Gastroesophageal sphincter (tissue), 4 donors: Measurements from ENCODE around the gene BBS1. TPM values are rescaled to one million over a fixed set of nuclear protein-coding genes. Genes with fewer than 3 reads are reported as not detected.

Source experiments
- ATAC-seq: fragments of 150-250 bp; one replicate; pipeline ENCODE4 v1.9.1; 2016; ENCODE audit warnings: mild to moderate bottlenecking, moderate library complexity
- H3K27ac ChIP-seq, 4 donors: fragments of 200-600 bp; sonication (generic) in 3 of 4; 1 replicate in 3 of 4; 2 replicates in 1 of 4; pipeline ENCODE4 v1.5.1; 2016 to 2019
- H3K27me3 ChIP-seq: fragments of 200-600 bp; sonication (generic); one replicate; pipeline ENCODE4 v1.5.1; 2019
- H3K36me3 ChIP-seq, 2 donors: fragments of 200-600 bp; sonication (generic); one replicate each; pipeline ENCODE4 v1.5.1; 2019; ENCODE audit warnings: control low read depth in 1 of 2
- H3K4me1 ChIP-seq, 3 donors: fragments of 200-600 bp; sonication (generic); 1 replicate in 2 of 3; 2 replicates in 1 of 3; pipeline ENCODE4 v1.5.1; 2016 to 2019; ENCODE audit warnings: control low read depth in 2 of 3
- H3K4me3 ChIP-seq, 2 donors: fragments of 200-600 bp; sonication (generic); one replicate each; pipeline ENCODE4 v1.5.1; 2019; ENCODE audit warnings: mild to moderate bottlenecking in 1 of 2, moderate library complexity in 1 of 2
- H3K9me3 ChIP-seq, 3 donors: fragments of 200-600 bp; sonication (generic); one replicate each; pipeline ENCODE4 v1.5.1; 2017 to 2019; ENCODE audit warnings: control low read depth in 2 of 3
- CTCF ChIP-seq, 4 experiments: fragments of 200-600 bp in 2 of 4; fragments of 450-650 bp in 2 of 4; sonication (generic) in 1 of 4; IDR thresholded peaks; one replicate each; pipeline ENCODE4 v1.5.1; 2017 to 2019; ENCODE audit warnings: antibody characterized with exemption in 4 of 4, mild to moderate bottlenecking in 2 of 4, moderate library complexity in 2 of 4
- EP300 ChIP-seq: sonication (generic); formaldehyde crosslinking; IDR thresholded peaks from one replicate; pipeline ENCODE4 v1.6.1; 2017; ENCODE audit warnings: antibody characterized with exemption, mild to moderate bottlenecking
- POLR2A ChIP-seq, 2 donors: fragments of 450-650 bp; IDR thresholded peaks; one replicate each; pipeline ENCODE4 v1.6.1; 2017; ENCODE audit warnings: antibody characterized with exemption in 2 of 2, mild to moderate bottlenecking in 2 of 2, moderate library complexity in 1 of 2
- POLR2AphosphoS5 ChIP-seq: sonication (generic); formaldehyde crosslinking; IDR thresholded peaks from one replicate; pipeline ENCODE4 v1.6.1; 2017; ENCODE audit warnings: antibody characterized with exemption
- WGBS, 2 donors: methylation state at CpG; one replicate each; pipeline ENCODE4 v1.1.5; 2018; ENCODE audit warnings: low coverage in 1 of 2; 5-methylcytosine and 5-hydroxymethylcytosine counted together
- total RNA-seq, 4 donors: library from RNA; depleted of rRNA; stranded (reverse); fragments of >200 nt; gene quantifications; one replicate each; pipeline ENCODE4 v1.1.0, GENCODE V29; 2016

The BBS1 gene
- total RNA-seq, 4 donors from 2014 or later, result 49.2 to 95.1 (median 82.9) TPM

GRCh38 chr11:66484806-66485380, 25.5 kb upstream of the BBS1 start:
- Histone ChIP-seq H3K27ac (no peak overlapping the region), H3K36me3 (peaks cover 0 to 74% of the 10 kb centered on the region in 2 donors), H3K9me3 (no peaks in the 10 kb centered on the region), H3K4me1 (peaks cover 0 to 10% (median 3%) of the 10 kb centered on the region in 3 donors), H3K4me3 (no peak overlapping the region), H3K27me3 (no peaks in the 10 kb centered on the region)
- TF ChIP-seq CTCF (IDR thresholded peaks at IDR 0.05) (no peak), POLR2A (IDR thresholded peaks at IDR 0.05) (no peak), POLR2AphosphoS5 (no peak), EP300 (no peak)
- 49 to 92% methylated on average over 2 of the region's 7 CpGs for WGBS, 2 donors
- no peak for ATAC-seq

- peaks cover 0 to 92% of the 10 kb centered on the region in 2 donors for H3K36me3 ChIP-seq
- no peaks in the 10 kb centered on the region for H3K27me3 ChIP-seq
- no peaks in the 10 kb centered on the region for H3K9me3 ChIP-seq
- no peaks in the 10 kb centered on the region for H3K4me1 ChIP-seq
- WGBS, 2 donors, result 90 to 93% methylated on average over 9 of the region's 10 CpGs
- H3K27ac ChIP-seq, result no peak overlapping the region
- ATAC-seq, result no peak
- TF ChIP-seq CTCF (IDR thresholded peaks at IDR 0.05) (no peak), POLR2A (IDR thresholded peaks at IDR 0.05) (no peak)
- no peak overlapping the region for H3K4me3 ChIP-seq
Observed at GRCh38 chr11:66488957-66489356, 21.5 kb upstream of the BBS1 start.

- no peak overlapping the region for H3K4me3 ChIP-seq
- no CpG with 5 or more reads among the region's 7 CpGs for WGBS, 2 donors
- H3K4me1 ChIP-seq, result no peaks in the 10 kb centered on the region
- H3K27ac ChIP-seq, result no peak overlapping the region
- ATAC-seq, result no peak
- H3K36me3 ChIP-seq, result peaks cover 0 to 92% of the 10 kb centered on the region in 2 donors
- no peaks in the 10 kb centered on the region for H3K9me3 ChIP-seq
- no peaks in the 10 kb centered on the region for H3K27me3 ChIP-seq
- TF ChIP-seq POLR2AphosphoS5 (no peak), POLR2A (IDR thresholded peaks at IDR 0.05) (no peak), CTCF (IDR thresholded peaks at IDR 0.05) (no peak), EP300 (no peak)
Observed at GRCh38 chr11:66489636-66490035, 20.8 kb upstream of the BBS1 start.

- Histone ChIP-seq H3K27ac (no peak overlapping the region), H3K27me3 (no peaks in the 10 kb centered on the region), H3K4me1 (no peaks in the 10 kb centered on the region), H3K9me3 (no peaks in the 10 kb centered on the region), H3K36me3 (peaks cover 0 to 92% of the 10 kb centered on the region in 2 donors), H3K4me3 (no peak overlapping the region)
- no peak for ATAC-seq
- 29 to 56% methylated on average over 3 to 5 of the region's 20 CpGs for WGBS, 2 donors
- TF ChIP-seq POLR2AphosphoS5 (no peak), EP300 (no peak), POLR2A (IDR thresholded peaks at IDR 0.05) (no peak), CTCF (IDR thresholded peaks at IDR 0.05) (no peak)
Observed at GRCh38 chr11:66491315-66491935, 19.0 kb upstream of the BBS1 start.
